Activated CD8-positive, alpha-beta memory T cell treated with anti-CD3 and anti-CD28 coated beads, Interleukin-2, amount 50 U/mL, for 24 hours (primary cell): ENCODE results near the gene RRAS.
"Not testable (repeated sequence)": the region's sequence is repeated elsewhere in the genome, so short reads cannot be mapped to it uniquely, and the experiment has no call there.

Experiments
- DNase-seq: peaks from one replicate; pipeline ENCODE4 v3.0.0-alpha.2; 2020; ENCODE audit errors: extremely low read depth

Gene RRAS

DNA sequence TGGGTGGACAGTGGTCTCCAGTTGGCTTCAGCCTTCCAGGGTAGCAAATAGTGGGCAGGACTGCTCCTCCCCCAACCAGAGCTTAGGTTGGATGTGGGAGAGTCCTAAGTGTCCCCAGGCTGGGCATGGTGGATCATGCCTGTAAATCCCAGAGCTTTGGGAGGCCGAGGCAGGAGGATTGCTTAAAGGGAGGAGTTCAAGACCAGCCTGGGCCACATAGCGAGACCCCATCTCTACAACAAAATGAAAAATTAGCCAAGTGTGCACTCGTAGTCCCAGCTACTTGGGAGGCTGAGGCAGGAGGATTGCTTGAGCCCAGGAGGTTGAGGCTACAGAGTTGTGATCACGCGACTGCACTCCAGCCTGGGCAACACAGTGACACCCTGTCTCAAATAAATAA lies 7.4 kb downstream of the RRAS start:
- DNase-seq, result no peak

- no peak for DNase-seq
Observed at GRCh38 chr19:49631610-49632192, 8.2 kb downstream of the RRAS start.

DNA sequence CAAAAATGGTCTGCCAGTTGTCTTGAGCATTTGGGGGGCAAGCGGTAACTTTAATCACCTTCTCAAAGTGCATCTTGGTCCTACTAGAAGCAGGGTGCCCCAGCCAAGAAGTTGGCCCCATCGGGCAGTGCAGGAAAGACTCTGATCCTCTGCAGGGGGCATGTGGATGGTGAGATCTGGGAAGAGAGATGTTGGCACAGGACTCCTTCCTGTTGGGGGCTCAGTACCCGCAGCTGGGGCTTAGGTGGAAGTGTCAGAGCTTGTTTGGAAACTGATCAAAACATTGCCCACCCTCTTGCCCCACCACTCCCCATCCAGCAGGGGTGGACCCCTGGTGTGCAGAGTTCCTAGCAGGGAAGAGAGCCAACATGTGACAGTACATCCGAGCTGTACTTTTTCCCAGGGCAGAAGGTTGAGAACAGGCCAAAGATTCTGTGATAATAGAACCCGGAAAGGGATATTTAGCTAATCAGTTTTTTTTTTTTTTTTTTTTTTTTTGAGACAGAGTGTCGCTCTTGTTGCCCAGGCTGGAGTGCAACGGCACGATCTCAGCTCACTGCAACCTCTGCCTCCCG lies 8.8 kb downstream of the RRAS start:
- DNase-seq, result no peak

GRCh38 chr19:49629659-49630058 lies 10.3 kb downstream of the RRAS start:
- DNase-seq, result no peak

DNA sequence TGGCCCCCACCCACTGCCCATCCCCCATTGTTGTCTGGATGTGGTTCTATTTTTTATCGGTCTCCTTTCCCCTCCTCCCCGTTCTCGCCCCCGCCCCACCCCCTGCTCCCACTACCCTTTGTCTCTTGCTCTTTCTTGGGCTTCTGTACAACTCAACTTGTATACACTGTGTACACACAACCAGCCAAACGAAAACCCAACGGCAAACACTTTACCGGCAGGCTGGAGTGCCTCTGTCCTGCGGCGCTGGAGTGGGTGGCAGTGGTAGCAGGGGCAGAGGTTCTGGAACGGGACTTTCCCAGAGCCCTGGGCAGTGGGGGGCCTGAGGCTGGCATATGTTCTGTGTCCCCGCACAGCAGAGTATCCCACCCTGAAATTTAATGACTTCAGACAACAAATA lies 13.7 kb downstream of the RRAS start:
- DNase-seq, result no peak

- no peak for DNase-seq
Observed at GRCh38 chr19:49624967-49625910, 14.7 kb downstream of the RRAS start.

DNA sequence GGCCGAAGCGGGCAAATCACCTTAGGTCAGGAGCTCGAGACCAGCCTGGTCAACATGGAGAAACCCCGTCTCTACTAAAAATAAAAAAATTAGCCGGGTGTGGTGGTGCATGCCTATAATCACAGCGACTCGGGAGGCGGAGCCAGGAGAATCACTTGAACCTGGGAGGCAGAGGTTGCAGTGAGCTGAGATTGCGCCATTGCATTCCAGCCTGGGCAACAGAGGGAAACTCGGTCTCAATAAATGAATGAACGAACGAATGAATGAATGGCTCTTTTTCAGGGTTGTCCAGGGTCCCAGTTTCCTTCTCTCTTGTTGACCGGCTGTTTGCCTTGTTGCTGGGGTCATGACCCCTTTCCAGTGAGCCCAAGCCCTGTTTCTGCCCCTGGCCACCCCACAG lies 22.1 kb downstream of the RRAS start:
- not testable (repeated sequence) for DNase-seq

DNA sequence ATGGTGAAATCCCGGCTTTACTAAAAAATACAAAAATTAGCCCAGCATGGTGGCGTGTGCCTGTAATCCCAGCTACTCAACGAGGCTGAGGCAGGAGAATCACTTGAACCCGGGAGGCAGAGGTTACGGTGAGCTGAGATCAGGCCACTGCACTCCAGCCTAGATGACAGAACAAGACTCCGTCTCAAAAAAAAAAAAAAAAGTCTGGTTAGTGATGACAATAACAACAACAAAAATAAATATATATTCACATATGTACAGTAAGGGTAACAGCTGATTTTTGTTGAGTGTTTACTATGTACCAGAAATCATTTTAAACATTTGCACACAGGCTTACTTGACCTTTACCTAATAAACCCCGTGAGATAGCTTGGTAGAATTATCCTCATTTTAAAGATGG lies 23.0 kb downstream of the RRAS start:
- no peak for DNase-seq

DNA sequence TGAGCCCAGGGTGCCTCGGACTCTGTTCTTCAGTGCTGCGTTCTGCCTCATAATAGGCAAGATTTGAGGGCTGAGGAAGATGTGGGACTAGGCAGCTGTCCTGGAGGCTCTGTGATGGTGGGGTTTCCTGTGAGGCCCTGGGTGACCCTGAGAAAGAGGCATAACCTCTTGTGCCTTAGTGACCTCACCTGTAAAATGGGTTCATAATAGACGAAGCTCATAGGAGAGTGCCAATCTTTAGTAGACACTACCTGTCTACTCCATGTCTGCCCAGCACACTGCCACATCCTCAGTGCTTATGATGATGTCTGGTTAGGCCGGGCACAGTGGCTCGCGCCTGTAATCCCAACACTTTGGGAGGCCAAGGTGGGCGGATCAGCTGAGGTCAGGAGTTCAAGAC lies 23.4 kb downstream of the RRAS start:
- no peak for DNase-seq

DNA sequence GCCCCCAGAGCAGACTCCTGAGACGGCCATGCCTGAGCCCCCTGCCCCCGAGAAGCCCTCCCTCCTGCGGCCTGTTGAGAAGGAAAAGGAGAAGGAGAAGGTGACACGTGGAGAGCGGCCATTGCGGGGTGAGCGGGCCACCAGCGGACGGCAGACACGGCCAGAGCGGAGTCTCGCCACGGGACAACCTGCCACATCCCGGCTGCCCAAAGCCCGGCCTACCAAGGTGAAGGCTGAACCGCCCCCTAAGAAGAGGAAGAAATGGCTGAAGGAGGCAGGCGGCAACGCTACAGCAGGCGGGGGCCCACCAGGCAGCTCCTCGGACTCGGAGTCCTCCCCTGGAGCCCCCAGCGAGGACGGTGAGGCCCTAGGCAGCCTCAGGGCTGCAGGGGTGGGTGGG lies 24.1 kb downstream of the RRAS start:
- no peak for DNase-seq

DNA sequence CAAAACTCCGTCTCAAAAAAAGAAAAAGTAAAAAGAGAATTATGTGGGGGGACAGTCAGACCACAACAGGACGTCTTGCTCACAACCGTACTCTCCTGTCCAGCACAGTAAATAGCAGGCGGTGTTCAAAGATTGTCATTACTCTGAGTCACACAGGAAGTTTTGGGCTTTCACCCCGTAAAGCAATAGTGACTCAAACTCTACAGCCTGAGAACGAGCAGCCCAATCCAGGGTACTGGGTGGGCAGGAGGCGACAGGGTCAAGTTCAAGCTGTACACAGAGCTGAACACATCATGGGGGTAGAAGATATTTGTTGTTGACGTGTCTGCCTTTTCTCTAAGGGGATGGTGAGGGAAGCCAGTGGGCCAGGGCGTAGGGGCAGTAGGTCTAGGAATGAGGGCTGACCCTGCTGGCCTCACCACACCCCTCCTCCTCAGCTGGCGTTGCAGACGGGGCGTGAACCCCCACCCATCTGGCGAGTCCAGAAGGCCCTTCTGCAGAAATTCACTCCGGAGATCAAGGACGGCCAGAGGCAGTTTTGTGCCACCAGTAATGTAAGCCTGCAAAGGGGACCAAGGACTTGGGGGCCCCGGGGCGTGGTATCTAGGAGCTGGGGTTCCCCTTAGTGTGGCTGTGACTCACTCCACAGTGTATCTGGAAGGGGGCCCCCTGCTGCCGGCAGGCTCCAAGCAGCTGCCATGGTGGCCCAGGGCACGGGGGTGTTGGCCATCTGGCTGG lies 25.7 kb downstream of the RRAS start:
- DNase-seq, result no peak

GRCh38 chr19:49613374-49613773 lies 26.6 kb downstream of the RRAS start:
- no peak for DNase-seq

GRCh38 chr19:49609499-49610092 lies 30.3 kb downstream of the RRAS start:
- DNase-seq, result no peak

GRCh38 chr19:49605605-49606004 lies 34.3 kb downstream of the RRAS start:
- DNase-seq, result no peak

GRCh38 chr19:49602806-49603205 lies 37.1 kb downstream of the RRAS start:
- DNase-seq, result no peak

- no peak for DNase-seq
Observed at GRCh38 chr19:49601482-49602038, 38.4 kb downstream of the RRAS start.

- DNase-seq, result no peak
Observed at GRCh38 chr19:49599378-49600295, 40.3 kb downstream of the RRAS start.

DNA sequence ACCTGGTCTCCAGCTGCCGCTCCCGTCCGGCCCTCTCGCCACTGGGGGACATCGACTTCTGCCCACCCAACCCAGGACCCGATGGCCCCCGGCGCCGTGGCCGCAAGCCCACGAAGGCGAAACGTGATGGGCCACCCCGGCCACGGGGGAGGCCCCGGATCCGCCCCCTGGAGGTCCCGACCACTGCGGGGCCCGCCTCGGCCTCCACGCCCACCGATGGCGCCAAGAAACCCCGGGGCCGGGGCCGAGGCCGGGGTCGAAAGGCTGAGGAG lies 42.3 kb downstream of the RRAS start:
- no peak for DNase-seq

DNA sequence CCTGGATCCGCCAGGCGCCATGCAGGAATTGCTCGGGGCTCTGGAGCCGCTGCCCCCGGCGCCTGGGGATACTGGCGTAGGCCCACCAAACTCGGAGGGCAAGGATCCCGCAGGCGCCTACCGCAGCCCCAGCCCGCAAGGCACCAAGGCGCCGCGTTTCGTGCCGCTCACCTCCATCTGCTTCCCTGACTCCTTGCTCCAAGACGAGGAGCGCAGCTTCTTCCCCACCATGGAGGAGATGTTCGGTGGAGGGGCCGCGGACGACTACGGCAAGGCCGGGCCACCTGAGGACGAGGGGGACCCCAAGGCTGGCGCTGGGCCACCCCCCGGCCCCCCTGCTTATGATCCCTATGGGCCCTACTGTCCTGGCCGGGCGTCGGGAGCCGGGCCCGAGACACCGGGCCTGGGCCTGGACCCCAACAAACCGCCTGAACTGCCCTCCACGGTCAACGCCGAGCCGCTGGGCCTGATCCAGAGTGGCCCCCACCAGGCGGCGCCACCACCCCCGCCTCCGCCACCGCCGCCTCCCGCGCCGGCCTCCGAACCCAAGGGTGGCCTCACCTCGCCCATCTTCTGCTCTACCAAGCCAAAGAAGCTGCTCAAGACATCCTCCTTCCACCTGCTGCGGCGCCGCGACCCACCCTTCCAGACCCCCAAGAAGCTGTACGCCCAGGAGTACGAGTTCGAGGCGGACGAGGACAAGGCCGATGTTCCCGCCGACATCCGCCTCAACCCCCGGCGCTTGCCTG lies 42.8 kb downstream of the RRAS start:
- DNase-seq, result no peak

DNA sequence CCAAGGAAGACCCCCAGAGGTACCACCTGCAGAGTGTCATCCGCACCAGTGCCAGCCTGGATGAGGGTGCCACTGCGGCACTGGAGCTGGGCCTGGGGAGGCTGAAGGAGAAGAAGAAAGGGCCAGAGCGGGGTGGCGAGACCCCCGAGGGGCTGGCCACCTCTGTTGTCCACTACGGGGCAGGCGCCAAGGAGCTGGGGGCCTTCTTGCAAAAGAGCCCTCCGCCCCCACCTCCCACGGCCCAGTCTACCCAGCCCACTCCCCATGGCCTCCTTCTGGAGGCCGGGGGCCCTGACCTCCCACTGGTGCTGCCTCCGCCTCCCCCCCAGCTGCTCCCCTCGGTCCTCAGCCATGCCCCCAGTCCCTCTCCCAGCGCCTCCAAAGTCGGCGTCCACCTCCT lies 43.5 kb downstream of the RRAS start:
- no peak for DNase-seq
